Breast epithelium (tissue), 4 donors: ENCODE measurements around the gene DTNB. TPM values are rescaled to one million over a fixed set of nuclear protein-coding genes. Genes with fewer than 3 reads are reported as not detected.

Experiments used
- DNase-seq, 2 donors: peaks; one replicate each; pipeline ENCODE4 v3.0.0-alpha.2; 2019; ENCODE audit warnings: low spot score in 2 of 2
- H3K27ac ChIP-seq, 2 donors: fragments of 200-600 bp; sonication (generic) in 1 of 2; one replicate each; pipeline ENCODE4 v1.5.1; 2016 to 2019; ENCODE audit warnings: mild to moderate bottlenecking in 1 of 2
- H3K27me3 ChIP-seq, 2 donors: fragments of 200-600 bp; sonication (generic) in 1 of 2; one replicate each; pipeline versions ENCODE4 v1.5.1 to v1.6.0; 2017 to 2019; ENCODE audit warnings: control low read depth in 1 of 2, mild to moderate bottlenecking in 1 of 2
- H3K36me3 ChIP-seq: fragments of 200-600 bp; one replicate; pipeline ENCODE4 v1.5.1; 2019
- H3K4me1 ChIP-seq, 2 donors: fragments of 200-600 bp; sonication (generic); one replicate each; pipeline ENCODE4 v1.5.1; 2016 to 2019; ENCODE audit warnings: control low read depth in 1 of 2
- H3K4me3 ChIP-seq, 3 donors: fragments of 200-600 bp; sonication (generic); 1 replicate in 2 of 3; 2 replicates in 1 of 3; pipeline ENCODE4 v1.5.1; 2016 to 2019; ENCODE audit warnings: mild to moderate bottlenecking in 3 of 3, moderate library complexity in 2 of 3
- H3K9me3 ChIP-seq, 2 donors: fragments of 200-600 bp; sonication (generic) in 1 of 2; one replicate each; pipeline ENCODE4 v1.5.1; 2016 to 2019; ENCODE audit warnings: control low read depth in 1 of 2
- POLR2A ChIP-seq: fragments of 450-650 bp; IDR thresholded peaks from one replicate; pipeline ENCODE4 v1.6.1; 2016; ENCODE audit warnings: antibody characterized with exemption, mild to moderate bottlenecking, moderate library complexity
- POLR2AphosphoS5 ChIP-seq, 3 donors: sonication (generic); formaldehyde crosslinking; IDR thresholded peaks; one replicate each; pipeline ENCODE4 v1.6.1; 2017; ENCODE audit warnings: antibody characterized with exemption in 3 of 3
- intact Hi-C: fragments of 100-400 bp; cut with DNase I; formaldehyde crosslinking; loops from one replicate; pipeline ENCODE4 v1.15.1; 2023; ENCODE audit warnings: low total_unique reads
- total RNA-seq, 3 donors: library from RNA; depleted of rRNA; stranded (reverse); fragments of >200 nt; gene quantifications; one replicate each; pipeline ENCODE4 v1.1.0, GENCODE V29; 2016
- TF ChIP-seq, protein P1 (sequence below), 3 donors: fragments of 450-650 bp; IDR thresholded peaks; one replicate each; pipeline ENCODE4 v1.5.1; 2016 to 2017; ENCODE audit warnings: antibody characterized with exemption in 3 of 3, mild to moderate bottlenecking in 3 of 3, moderate library complexity in 3 of 3

DTNB gene
- total RNA-seq, 3 donors from 2014 or later: 7.8 to 63.4 (median 44.9) TPM

GRCh38 chr2:25328152-25329085 is 345.0 kb downstream of the DTNB start:
- peaks cover 3 to 11% of the 10 kb centered on the region in 2 donors for H3K9me3 ChIP-seq
- H3K4me1 ChIP-seq: peaks cover 0 to 7% of the 10 kb centered on the region in 2 donors
- no peak overlapping the region for H3K27ac ChIP-seq
- intact Hi-C loops: no loop called here
- H3K4me3 ChIP-seq: no peak overlapping the region
- DNase-seq: no peak
- H3K27me3 ChIP-seq: no peaks in the 10 kb centered on the region
- no peaks in the 10 kb centered on the region for H3K36me3 ChIP-seq
- TF ChIP-seq POLR2A: no peak
- TF ChIP-seq, protein P1, sequence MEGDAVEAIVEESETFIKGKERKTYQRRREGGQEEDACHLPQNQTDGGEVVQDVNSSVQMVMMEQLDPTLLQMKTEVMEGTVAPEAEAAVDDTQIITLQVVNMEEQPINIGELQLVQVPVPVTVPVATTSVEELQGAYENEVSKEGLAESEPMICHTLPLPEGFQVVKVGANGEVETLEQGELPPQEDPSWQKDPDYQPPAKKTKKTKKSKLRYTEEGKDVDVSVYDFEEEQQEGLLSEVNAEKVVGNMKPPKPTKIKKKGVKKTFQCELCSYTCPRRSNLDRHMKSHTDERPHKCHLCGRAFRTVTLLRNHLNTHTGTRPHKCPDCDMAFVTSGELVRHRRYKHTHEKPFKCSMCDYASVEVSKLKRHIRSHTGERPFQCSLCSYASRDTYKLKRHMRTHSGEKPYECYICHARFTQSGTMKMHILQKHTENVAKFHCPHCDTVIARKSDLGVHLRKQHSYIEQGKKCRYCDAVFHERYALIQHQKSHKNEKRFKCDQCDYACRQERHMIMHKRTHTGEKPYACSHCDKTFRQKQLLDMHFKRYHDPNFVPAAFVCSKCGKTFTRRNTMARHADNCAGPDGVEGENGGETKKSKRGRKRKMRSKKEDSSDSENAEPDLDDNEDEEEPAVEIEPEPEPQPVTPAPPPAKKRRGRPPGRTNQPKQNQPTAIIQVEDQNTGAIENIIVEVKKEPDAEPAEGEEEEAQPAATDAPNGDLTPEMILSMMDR (IDR thresholded peaks at IDR 0.05): no peak
- TF ChIP-seq POLR2AphosphoS5 (IDR thresholded peaks at IDR 0.05): no peak

Other genes starting within 250 kb of the DTNB start
- 10 to 100 TPM; 16.4 to 18.2 (median 17.4) TPM for gene ASXL2, start 204.9 kb upstream of the DTNB start, total RNA-seq